ENCODE results near the gene CFAP54.

DNA sequence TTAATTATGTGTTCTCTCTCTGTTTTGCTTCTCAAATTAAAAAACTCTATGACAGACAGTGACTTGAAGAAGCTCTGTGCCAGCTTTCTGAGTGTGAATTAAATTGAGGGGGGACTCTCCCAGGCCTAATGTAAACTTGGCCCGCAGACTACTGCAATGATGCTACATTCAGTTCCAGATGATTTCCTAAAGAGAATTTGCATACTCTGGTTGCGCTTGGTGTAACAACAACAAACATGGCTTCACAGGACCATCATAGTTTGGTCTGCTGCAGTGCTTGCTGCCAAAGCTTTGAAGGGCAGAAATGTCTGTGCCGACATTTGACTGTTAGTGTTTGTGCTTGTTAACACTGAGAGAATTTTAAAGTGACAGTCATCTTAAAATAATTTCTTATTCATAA lies 25.0 kb downstream of the CFAP54 start:
- TF ChIP-seq EP300 (conservative IDR thresholded peaks at IDR 0.05; ENCODE audit: poor library complexity, severe bottlenecking) (no peak), EZH2 (IDR thresholded peaks at IDR 0.05; ENCODE audit: borderline replicate concordance, insufficient read depth, low read length, poor library complexity, severe bottlenecking) (no peak), REST (IDR thresholded peaks at IDR 0.05; ENCODE audit: borderline replicate concordance) (no peak), SMC3 (conservative IDR thresholded peaks at IDR 0.05; ENCODE audit: poor library complexity) (no peak), POLR2AphosphoS5 (IDR thresholded peaks at IDR 0.05) (no peak), RAD21 (conservative IDR thresholded peaks at IDR 0.05) (no peak), TAF1 (IDR thresholded peaks at IDR 0.05; ENCODE audit: low read depth) (no peak), MXI1 (conservative IDR thresholded peaks at IDR 0.05; ENCODE audit: poor library complexity, severe bottlenecking) (no peak)
- TF ChIP-seq, protein P1, sequence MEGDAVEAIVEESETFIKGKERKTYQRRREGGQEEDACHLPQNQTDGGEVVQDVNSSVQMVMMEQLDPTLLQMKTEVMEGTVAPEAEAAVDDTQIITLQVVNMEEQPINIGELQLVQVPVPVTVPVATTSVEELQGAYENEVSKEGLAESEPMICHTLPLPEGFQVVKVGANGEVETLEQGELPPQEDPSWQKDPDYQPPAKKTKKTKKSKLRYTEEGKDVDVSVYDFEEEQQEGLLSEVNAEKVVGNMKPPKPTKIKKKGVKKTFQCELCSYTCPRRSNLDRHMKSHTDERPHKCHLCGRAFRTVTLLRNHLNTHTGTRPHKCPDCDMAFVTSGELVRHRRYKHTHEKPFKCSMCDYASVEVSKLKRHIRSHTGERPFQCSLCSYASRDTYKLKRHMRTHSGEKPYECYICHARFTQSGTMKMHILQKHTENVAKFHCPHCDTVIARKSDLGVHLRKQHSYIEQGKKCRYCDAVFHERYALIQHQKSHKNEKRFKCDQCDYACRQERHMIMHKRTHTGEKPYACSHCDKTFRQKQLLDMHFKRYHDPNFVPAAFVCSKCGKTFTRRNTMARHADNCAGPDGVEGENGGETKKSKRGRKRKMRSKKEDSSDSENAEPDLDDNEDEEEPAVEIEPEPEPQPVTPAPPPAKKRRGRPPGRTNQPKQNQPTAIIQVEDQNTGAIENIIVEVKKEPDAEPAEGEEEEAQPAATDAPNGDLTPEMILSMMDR (IDR thresholded peaks at IDR 0.05; ENCODE audit: poor library complexity, severe bottlenecking) = no peak

Measured in neural cell (in vitro differentiated cells).